H1 (cell line): ENCODE measurements around the gene ULK3.
A peak's percentile ranks its signal among the peaks of the same experiment; 100 is the strongest.

Experiments used
- BRCA1 ChIP-seq: IDR thresholded peaks from 2 replicates; pipeline ENCODE4 v1.6.1; 2012; ENCODE audit warnings: low read depth, low read length, improper control_type of control experiment
- EZH2 ChIP-seq: fragments of 200-600 bp; sonication (generic); IDR thresholded peaks from 2 replicates; pipeline ENCODE4 v1.7.1; 2012; ENCODE audit warnings: low read depth, mild to moderate bottlenecking, moderate library complexity, low read length, inconsistent platforms; ENCODE audit not compliant: severe bottlenecking
- POLR2A ChIP-seq, 2 experiments: IDR thresholded peaks; 1 replicate in 1 of 2; 2 replicates in 1 of 2; pipeline ENCODE4 v1.6.1; 2011; ENCODE audit warnings: low read depth in 2 of 2, low read length in 2 of 2, mild to moderate bottlenecking in 2 of 2; ENCODE audit errors: control extremely low read depth in 1 of 2
- POLR2AphosphoS5 ChIP-seq: IDR thresholded peaks from 2 replicates; pipeline ENCODE4 v1.6.1; 2011; ENCODE audit warnings: low read depth, low read length
- SRF ChIP-seq: IDR thresholded peaks from 2 replicates; pipeline ENCODE4 v1.6.1; 2011; ENCODE audit warnings: mild to moderate bottlenecking, low read depth, low read length, moderate library complexity
- SUZ12 ChIP-seq: fragments of 200-600 bp; sonication (generic); IDR thresholded peaks from 2 replicates; pipeline ENCODE4 v1.6.1; 2012; ENCODE audit warnings: mild to moderate bottlenecking, inconsistent platforms, low read length, moderate library complexity, mixed read lengths
- TAF1 ChIP-seq: IDR thresholded peaks from 2 replicates; pipeline ENCODE4 v1.6.1; 2011; ENCODE audit warnings: mild to moderate bottlenecking, low read depth, low read length
- TF ChIP-seq, protein P1 (sequence below), 3 experiments: IDR thresholded peaks; 1 replicate in 2 of 3; 2 replicates in 1 of 3; pipeline versions ENCODE4 v1.5.1 to v1.6.1; 2011; ENCODE audit warnings: low read length in 3 of 3, mild to moderate bottlenecking in 3 of 3, inconsistent platforms in 2 of 3, low read depth in 1 of 3, moderate library complexity in 1 of 3; ENCODE audit not compliant: insufficient read depth in 1 of 3; ENCODE audit errors: control extremely low read depth in 1 of 3

DNA sequence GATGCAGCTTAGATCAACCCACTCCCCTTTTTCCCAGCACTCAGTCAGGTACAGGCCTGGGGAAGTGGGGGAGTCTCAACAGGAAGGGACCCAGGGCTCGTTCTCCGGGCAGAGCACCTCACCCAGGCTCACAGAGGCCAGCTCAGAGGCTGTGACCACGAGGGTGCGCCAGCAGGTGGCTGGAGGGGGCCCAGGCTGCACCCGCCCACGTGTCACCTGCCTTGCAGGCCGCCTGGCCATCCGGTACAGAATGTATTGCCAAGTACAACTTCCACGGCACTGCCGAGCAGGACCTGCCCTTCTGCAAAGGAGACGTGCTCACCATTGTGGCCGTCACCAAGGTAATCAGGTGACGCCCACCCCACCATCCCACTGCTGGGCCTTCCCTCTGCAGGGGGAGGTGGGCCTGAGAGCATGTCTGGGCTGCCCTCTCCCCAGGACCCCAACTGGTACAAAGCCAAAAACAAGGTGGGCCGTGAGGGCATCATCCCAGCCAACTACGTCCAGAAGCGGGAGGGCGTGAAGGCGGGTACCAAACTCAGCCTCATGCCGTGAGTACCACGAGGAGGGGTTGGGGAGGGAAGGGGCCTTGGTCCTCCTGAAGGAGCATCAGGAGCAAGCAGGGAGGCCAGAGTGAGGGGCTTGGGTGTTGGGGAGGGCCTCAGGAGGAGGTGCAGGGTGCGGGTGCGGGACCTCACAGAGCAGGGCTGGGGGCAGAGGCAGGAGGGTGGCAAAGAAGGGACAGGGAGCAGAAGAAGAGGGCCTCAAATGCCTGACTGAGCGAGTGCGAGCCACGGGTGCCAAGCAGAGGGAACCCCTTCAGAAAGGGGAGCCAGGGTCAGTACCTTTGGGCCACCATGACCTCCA is 44.3 kb downstream of the ULK3 start:
- TF ChIP-seq POLR2AphosphoS5 (no peak), SUZ12 (no peak), POLR2A (IDR thresholded peaks at IDR 0.05; ENCODE audit: control extremely low read depth in 1 of 2, low read depth in 2 of 2, low read length in 2 of 2) (no peak), SRF (no peak), EZH2 (no peak), TAF1 (no peak), BRCA1 (no peak)
- TF ChIP-seq, protein P1, sequence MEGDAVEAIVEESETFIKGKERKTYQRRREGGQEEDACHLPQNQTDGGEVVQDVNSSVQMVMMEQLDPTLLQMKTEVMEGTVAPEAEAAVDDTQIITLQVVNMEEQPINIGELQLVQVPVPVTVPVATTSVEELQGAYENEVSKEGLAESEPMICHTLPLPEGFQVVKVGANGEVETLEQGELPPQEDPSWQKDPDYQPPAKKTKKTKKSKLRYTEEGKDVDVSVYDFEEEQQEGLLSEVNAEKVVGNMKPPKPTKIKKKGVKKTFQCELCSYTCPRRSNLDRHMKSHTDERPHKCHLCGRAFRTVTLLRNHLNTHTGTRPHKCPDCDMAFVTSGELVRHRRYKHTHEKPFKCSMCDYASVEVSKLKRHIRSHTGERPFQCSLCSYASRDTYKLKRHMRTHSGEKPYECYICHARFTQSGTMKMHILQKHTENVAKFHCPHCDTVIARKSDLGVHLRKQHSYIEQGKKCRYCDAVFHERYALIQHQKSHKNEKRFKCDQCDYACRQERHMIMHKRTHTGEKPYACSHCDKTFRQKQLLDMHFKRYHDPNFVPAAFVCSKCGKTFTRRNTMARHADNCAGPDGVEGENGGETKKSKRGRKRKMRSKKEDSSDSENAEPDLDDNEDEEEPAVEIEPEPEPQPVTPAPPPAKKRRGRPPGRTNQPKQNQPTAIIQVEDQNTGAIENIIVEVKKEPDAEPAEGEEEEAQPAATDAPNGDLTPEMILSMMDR (IDR thresholded peaks at IDR 0.05; ENCODE audit: control extremely low read depth in 1 of 3, insufficient read depth in 1 of 3, low read depth in 1 of 3, low read length in 3 of 3), result peak in 1 of 3 experiments; percentile 5; a peak in 2 of 4 replicates
